Measurements from ENCODE around the gene SSPN.

DNA sequence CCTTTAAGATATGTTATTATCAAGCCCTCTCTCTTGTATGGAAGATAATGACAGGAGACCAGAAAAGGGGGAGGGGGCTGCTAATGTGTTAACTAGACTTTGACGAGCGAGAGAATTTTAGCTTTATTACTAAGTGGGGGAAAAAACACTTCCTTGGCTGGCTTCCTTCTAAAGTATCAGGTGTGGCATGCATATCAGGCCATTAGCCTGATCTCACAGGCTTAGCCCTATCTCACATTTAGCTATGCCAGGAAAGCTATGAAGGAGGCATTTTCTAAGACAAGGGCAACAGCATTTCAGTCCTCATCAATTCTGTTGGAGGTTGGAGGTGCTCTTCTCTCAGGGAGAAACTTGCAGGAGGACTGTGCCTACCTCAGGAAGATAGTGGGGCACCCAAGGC is 9.9 kb downstream of the SSPN start:
- TF ChIP-seq, protein P1, sequence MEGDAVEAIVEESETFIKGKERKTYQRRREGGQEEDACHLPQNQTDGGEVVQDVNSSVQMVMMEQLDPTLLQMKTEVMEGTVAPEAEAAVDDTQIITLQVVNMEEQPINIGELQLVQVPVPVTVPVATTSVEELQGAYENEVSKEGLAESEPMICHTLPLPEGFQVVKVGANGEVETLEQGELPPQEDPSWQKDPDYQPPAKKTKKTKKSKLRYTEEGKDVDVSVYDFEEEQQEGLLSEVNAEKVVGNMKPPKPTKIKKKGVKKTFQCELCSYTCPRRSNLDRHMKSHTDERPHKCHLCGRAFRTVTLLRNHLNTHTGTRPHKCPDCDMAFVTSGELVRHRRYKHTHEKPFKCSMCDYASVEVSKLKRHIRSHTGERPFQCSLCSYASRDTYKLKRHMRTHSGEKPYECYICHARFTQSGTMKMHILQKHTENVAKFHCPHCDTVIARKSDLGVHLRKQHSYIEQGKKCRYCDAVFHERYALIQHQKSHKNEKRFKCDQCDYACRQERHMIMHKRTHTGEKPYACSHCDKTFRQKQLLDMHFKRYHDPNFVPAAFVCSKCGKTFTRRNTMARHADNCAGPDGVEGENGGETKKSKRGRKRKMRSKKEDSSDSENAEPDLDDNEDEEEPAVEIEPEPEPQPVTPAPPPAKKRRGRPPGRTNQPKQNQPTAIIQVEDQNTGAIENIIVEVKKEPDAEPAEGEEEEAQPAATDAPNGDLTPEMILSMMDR (conservative IDR thresholded peaks at IDR 0.05; ENCODE audit: low read depth, low read length), result no peak
- no peak for TF ChIP-seq EZH2 (IDR thresholded peaks at IDR 0.05; ENCODE audit: low read length, unreplicated experiment)
- no peak for TF ChIP-seq EZH2phosphoT487 (IDR thresholded peaks at IDR 0.05; ENCODE audit: borderline replicate concordance, low read length)
